ENCODE data around the gene LHFPL6.

The LHFPL6 gene

GRCh38 chr13:39509616-39510315 is 93.2 kb downstream of the LHFPL6 start:
- DNase-seq: no peak

GRCh38 chr13:39506559-39507390 is 96.2 kb downstream of the LHFPL6 start:
- DNase-seq: no peak

GRCh38 chr13:39505151-39505550 is 97.8 kb downstream of the LHFPL6 start:
- no peak for DNase-seq

GRCh38 chr13:39503048-39503447 is 99.9 kb downstream of the LHFPL6 start:
- no peak for DNase-seq

- DNase-seq: no peak
Observed at GRCh38 chr13:39501702-39502324, 101.2 kb downstream of the LHFPL6 start.

- no peak for DNase-seq
Observed at GRCh38 chr13:39499604-39500003, 103.4 kb downstream of the LHFPL6 start.

- DNase-seq: no peak
Observed at GRCh38 chr13:39498471-39499114, 104.4 kb downstream of the LHFPL6 start.

GRCh38 chr13:39496506-39496905 is 106.5 kb downstream of the LHFPL6 start:
- DNase-seq: no peak

- DNase-seq: no peak
Observed at GRCh38 chr13:39494633-39495032, 108.4 kb downstream of the LHFPL6 start.

GRCh38 chr13:39494006-39494405 is 109.0 kb downstream of the LHFPL6 start:
- no peak for DNase-seq

- DNase-seq: no peak
Observed at GRCh38 chr13:39490136-39490535, 112.9 kb downstream of the LHFPL6 start.

GRCh38 chr13:39486758-39487157 is 116.2 kb downstream of the LHFPL6 start:
- DNase-seq: no peak

GRCh38 chr13:39485314-39485700 is 117.7 kb downstream of the LHFPL6 start:
- no peak for DNase-seq

GRCh38 chr13:39484506-39485313 is 118.3 kb downstream of the LHFPL6 start:
- DNase-seq: no peak

GRCh38 chr13:39483326-39483725 is 119.7 kb downstream of the LHFPL6 start:
- DNase-seq: no peak

- no peak for DNase-seq
Observed at GRCh38 chr13:39481491-39481890, 121.5 kb downstream of the LHFPL6 start.

GRCh38 chr13:39474600-39474999 is 128.4 kb downstream of the LHFPL6 start:
- DNase-seq: no peak

- no peak for DNase-seq
Observed at GRCh38 chr13:39469676-39470075, 133.3 kb downstream of the LHFPL6 start.

GRCh38 chr13:39468306-39468705 is 134.7 kb downstream of the LHFPL6 start:
- DNase-seq: no peak

GRCh38 chr13:39463611-39464010 is 139.4 kb downstream of the LHFPL6 start:
- DNase-seq: no peak

- no peak for DNase-seq
Observed at GRCh38 chr13:39462906-39463305, 140.1 kb downstream of the LHFPL6 start.

- no peak for DNase-seq
Observed at GRCh38 chr13:39462428-39462827, 140.6 kb downstream of the LHFPL6 start.

All from right hindlimb (tissue), 1 donor.